GM12874 (cell line): ENCODE data around the gene HMCN2.

ENCODE experiments used
- TF ChIP-seq, protein P1 (sequence below): IDR thresholded peaks from 2 replicates; pipeline ENCODE4 v1.5.1; 2011; ENCODE audit warnings: low read depth, mild to moderate bottlenecking, control low read depth, low read length, moderate library complexity; ENCODE audit not compliant: insufficient read depth

The HMCN2 gene

DNA sequence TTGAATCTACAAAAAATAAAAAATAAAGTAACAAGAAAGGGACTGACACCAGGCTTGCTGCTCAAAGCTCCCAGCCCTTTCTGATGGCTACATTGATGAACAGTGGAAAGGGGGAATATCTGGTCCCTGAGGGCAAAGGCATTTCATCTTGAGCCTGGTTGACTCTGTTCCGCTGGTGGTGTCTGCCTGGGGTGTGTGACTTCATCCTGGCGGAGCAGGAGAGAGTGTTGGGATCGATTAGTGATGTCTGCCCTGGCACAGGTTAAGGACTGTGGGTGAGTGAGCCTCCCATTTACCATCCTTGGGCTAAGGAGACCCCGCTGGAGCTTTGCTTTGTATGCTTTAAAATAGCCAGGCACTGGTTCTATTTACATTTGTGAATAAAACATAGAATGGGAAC lies 122.3 kb downstream of the HMCN2 start:
- TF ChIP-seq, protein P1, sequence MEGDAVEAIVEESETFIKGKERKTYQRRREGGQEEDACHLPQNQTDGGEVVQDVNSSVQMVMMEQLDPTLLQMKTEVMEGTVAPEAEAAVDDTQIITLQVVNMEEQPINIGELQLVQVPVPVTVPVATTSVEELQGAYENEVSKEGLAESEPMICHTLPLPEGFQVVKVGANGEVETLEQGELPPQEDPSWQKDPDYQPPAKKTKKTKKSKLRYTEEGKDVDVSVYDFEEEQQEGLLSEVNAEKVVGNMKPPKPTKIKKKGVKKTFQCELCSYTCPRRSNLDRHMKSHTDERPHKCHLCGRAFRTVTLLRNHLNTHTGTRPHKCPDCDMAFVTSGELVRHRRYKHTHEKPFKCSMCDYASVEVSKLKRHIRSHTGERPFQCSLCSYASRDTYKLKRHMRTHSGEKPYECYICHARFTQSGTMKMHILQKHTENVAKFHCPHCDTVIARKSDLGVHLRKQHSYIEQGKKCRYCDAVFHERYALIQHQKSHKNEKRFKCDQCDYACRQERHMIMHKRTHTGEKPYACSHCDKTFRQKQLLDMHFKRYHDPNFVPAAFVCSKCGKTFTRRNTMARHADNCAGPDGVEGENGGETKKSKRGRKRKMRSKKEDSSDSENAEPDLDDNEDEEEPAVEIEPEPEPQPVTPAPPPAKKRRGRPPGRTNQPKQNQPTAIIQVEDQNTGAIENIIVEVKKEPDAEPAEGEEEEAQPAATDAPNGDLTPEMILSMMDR = no peak

DNA sequence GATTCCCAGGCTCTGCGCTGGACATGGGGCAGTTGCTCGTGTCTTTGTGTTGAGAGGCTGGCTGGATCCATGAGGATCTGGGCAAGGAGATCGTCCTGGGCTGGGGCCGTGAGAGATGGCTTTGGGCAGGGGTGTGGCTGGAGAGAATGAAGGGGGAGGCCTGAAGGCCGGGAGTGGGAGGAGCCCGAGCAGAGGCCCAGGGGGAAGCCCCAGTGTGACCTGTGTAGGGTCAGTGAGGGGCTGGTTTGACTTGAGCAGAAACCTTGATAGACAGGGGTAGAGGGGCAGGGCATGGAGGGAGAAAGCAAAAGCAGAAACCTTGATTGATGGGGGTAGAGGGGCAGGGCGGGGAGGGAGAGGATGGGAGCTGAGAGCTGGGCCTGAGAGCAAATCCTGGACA lies 124.8 kb downstream of the HMCN2 start:
- TF ChIP-seq, protein P1 = no peak

DNA sequence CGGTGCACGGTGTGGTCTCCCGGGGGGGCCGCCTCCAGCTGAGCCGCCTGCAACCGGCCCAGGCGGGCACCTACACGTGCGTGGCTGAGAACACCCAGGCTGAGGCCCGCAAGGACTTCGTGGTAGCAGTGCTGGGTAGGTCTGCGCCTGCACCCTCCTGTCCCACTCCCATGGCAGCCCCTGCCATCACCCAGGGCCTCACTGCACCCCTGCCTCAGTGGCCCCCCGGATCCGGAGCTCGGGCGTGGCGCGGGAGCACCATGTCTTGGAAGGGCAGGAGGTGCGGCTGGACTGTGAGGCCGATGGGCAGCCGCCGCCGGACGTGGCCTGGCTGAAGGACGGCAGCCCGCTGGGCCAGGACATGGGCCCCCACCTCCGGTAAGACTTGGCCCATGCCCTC lies 125.4 kb downstream of the HMCN2 start:
- TF ChIP-seq, protein P1 = no peak

DNA sequence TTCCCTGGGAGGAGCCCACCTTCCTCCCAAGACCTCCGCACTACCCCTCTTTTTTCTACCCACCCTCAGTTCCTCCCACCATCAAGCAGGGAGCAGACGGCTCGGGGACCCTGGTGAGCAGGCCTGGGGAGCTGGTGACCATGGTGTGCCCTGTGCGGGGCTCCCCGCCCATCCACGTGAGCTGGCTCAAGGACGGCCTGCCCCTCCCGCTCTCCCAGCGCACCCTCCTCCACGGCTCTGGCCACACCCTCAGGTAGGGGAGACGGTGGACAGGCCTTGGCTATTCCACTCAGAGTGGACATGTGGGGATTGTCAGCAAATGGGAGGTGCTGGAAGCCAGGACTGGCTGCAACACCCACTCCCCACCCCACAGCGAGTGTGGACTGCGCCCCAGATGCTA lies 126.3 kb downstream of the HMCN2 start:
- TF ChIP-seq, protein P1 = no peak

DNA sequence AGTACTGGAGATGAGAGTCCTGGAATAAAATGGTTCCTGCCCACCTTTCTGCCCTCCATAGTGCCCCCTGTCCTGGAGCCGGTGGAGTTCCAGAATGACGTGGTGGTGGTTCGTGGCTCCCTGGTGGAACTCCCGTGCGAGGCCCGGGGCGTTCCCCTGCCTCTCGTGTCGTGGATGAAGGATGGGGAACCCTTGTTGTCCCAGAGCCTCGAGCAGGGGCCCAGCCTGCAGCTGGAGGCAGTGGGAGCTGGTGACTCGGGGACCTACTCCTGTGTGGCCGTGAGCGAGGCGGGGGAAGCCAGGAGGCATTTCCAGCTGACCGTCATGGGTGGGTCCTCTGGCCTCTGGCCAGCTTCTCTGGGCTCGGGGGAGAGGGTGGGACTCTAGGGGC lies 128.1 kb downstream of the HMCN2 start:
- TF ChIP-seq, protein P1 = no peak

DNA sequence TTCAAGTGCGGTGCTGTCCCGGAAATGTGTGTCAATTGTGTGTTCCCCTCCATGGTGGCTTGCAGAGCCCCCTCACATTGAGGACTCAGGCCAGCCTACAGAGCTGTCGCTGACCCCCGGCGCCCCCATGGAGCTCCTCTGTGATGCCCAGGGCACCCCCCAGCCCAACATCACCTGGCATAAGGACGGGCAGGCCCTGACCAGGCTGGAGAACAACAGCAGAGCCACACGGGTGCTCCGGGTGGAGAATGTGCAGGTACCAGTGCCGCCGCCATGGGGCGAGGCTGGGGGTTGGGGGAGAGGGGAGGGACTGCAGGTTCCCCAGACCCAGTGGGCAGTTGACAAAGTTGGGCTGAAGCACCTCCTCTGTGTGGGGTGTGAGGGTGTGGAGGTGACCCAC lies 128.8 kb downstream of the HMCN2 start:
- TF ChIP-seq, protein P1 = no peak

DNA sequence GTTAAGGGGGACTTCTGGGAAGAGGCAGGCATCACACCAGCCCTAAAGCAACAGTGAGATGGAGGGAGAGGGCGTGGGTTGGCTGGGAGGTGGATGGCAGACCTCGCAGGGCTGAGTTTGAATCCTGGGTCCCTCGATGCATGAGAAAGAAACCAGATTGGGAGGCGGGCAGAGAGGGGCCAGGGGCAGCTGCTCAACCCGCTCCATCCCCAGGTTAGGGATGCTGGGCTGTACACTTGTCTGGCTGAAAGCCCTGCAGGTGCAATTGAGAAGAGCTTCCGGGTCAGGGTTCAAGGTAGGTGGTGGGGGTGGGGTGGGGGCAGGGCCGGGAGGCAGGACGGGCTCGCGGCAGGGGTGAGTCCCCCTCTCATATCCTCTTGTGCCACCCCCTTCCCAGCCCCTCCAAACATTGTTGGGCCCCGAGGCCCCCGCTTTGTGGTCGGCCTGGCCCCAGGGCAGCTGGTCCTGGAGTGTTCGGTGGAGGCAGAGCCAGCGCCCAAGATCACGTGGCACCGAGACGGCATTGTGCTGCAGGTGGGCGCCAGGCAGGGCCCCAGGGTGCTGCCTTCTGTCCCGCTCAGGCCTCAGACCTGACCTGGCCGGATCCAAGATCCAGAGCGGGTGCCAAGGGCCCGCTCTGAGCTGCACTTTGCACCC lies 129.4 kb downstream of the HMCN2 start:
- TF ChIP-seq, protein P1 = no peak
